Heart left ventricle (tissue), 13 donors: ENCODE measurements around the gene SYP.

Experiments used
- CTCF ChIP-seq, 12 donors: fragments of 200-600 bp; sonication (generic) in 4 of 12; IDR thresholded peaks; one replicate each; pipeline versions ENCODE4 v1.5.0 to v1.8.0; 2018 to 2022; ENCODE audit warnings: antibody characterized with exemption in 12 of 12, mild to moderate bottlenecking in 5 of 12
- POLR2A ChIP-seq, 2 donors: fragments of 450-650 bp; IDR thresholded peaks; one replicate each; pipeline ENCODE4 v1.6.1; 2017; ENCODE audit warnings: antibody characterized with exemption in 2 of 2, mild to moderate bottlenecking in 2 of 2, moderate library complexity in 2 of 2
- donor health status: ischemic (EF 13 %, LVEDD 7.1; RV severe dilation, severe dysfunction).
- donor health status: DM: no; HTN: yes; CAD: no.
- donor health status: DM: no; HTN: no; CAD: no.
- donor health status: ischemic (EF 25% LVEDD 6.9; RV normal size, moderate dysfunction).
- donor health status: ischemic (EF 25% LVEDD 5.7; RV mildly dilated, moderate dysfunction).
- donor health status: ischemic (EF 35%, LVEDD 5.7; RV mildly dilated, moderate dysfunction).
- donor health status: nonischemic (EF 11% LVEDD 7.7; RV severe dilation, severe dysfunction).
- donor health status: DM: yes; HTN: yes; CAD: no.
- donor health status: PGD.
- donor health status: ischemic (EF 29% LVEDD 5.4; RV normal size, mild dysfunction).
- donor health status: nonischemic (EF 23%, LVEDD 6.1; RV moderate dilation, normal function).

DNA sequence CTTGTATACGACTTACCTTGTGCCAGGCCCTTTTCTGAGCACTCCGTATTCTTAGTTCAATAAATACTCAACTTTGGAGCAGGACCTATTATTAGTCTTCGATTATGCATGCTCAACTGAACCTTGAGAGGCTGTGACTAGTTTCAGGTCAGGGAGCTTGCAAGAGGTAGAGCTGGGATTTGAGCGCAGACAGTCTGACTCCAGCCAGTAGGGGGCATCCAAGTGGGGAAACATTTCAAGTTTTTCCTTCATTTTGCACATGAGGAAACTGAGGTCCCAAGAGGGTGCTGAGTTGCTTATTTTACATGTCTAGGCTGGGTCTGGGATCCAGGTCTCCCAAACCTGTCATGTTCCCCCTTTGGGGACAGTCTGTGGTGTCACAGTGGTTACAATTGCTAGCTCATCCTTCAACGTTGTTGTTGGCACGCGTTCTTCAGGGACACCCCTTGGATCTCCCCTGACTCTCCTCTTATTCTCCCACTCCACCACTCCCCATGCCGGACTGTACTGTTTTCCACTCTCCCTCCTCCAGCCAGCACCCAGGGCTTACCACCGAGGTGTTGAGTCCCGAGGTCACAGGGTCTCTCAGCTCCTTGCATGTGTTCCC lies 7.2 kb downstream of the SYP start:
- TF ChIP-seq POLR2A (IDR thresholded peaks at IDR 0.05) (no peak), CTCF (IDR thresholded peaks at IDR 0.05) (peak in 11 of 12 donors; percentile 20 to 56 (median 45))
